ENCODE data around the gene KIF26B.

DNA sequence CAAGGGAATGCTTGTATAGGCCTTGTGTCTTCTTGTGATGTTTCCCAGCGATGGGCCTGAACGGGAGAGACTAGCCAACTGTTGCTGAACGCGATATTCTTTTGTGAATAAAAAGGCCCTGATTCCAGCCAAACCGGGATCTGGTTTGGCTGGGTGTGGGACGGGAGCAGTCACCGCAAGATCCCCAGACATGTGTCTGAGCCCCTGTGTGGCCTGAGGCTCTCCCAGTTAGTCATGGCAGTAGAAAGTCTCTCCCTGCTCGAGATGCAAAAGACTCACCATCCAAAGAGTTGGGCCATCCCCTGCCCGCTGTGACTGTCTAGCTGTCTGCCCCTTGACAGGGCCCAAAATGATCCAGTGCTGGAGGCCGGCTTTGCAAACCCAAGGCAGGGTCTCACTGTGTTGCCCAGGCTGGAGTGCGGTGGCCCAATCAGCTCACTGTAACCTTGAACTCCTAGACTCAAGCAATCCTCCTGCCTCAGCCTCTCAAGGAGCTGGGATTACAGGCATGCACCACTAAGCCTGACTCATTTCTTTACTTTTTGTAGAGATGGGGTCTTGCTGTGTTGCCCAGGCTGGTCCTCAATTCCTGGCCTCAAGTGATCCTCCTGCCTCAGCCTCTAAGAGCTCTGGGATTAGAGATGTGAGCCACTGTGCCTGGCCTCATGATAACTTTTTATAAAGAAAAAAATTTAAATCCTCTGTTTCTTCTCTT is 56.4 kb downstream of the KIF26B start:
- TF ChIP-seq EZH2 (IDR thresholded peaks at IDR 0.05; ENCODE audit: insufficient read depth, poor library complexity, severe bottlenecking) = no peak
- no peak for TF ChIP-seq EZH2phosphoT487 (IDR thresholded peaks at IDR 0.05; ENCODE audit: insufficient read depth, low read depth)

Measured in GM23248 (cell line).